GM20431 (cell line): Measurements from ENCODE around the gene PTPRR.

Source experiments
- in situ Hi-C: fragments of 300-500 bp; cut with MseI, MboI; formaldehyde crosslinking; loops from one replicate; pipeline ENCODE4 v1.15.0; 2020; ENCODE audit warnings: low sequenced_read_pairs; ENCODE audit not compliant: unreplicated experiment

PTPRR gene

GRCh38 chr12:70920251-70920851 is at the start of gene PTPRR:
PTPRR (minus strand) TSS chr12:70920738; CDS start chr12:70920390, 348 bp downstream.
- in situ Hi-C loops = no loop called here

GRCh38 chr12:70966996-70967790 is 46.7 kb upstream of the PTPRR start:
- in situ Hi-C loops = no loop called here

GRCh38 chr12:70966046-70966445 is 45.5 kb upstream of the PTPRR start:
- in situ Hi-C loops = no loop called here

GRCh38 chr12:70964867-70965510 is 44.5 kb upstream of the PTPRR start:
- in situ Hi-C loops = no loop called here

- in situ Hi-C loops = no loop called here
Observed at GRCh38 chr12:70963081-70963660, 42.6 kb upstream of the PTPRR start.

- in situ Hi-C loops = no loop called here
Observed at GRCh38 chr12:70962226-70962794, 41.8 kb upstream of the PTPRR start.

- in situ Hi-C loops = no loop called here
Observed at GRCh38 chr12:70960484-70960883, 39.9 kb upstream of the PTPRR start.

GRCh38 chr12:70955415-70955814 is 34.9 kb upstream of the PTPRR start:
- in situ Hi-C loops = no loop called here

GRCh38 chr12:70950451-70950850 is 29.9 kb upstream of the PTPRR start:
- in situ Hi-C loops = no loop called here

GRCh38 chr12:70948976-70949336 is 28.4 kb upstream of the PTPRR start:
- in situ Hi-C loops = no loop called here

GRCh38 chr12:70948236-70948975 is 27.9 kb upstream of the PTPRR start:
- in situ Hi-C loops = no loop called here

GRCh38 chr12:70936203-70936813 is 15.8 kb upstream of the PTPRR start:
- in situ Hi-C loops = no loop called here

- in situ Hi-C loops = no loop called here
Observed at GRCh38 chr12:70933133-70933532, 12.6 kb upstream of the PTPRR start.

- in situ Hi-C loops = no loop called here
Observed at GRCh38 chr12:70929029-70929428, 8.5 kb upstream of the PTPRR start.

GRCh38 chr12:70928071-70928470 is 7.5 kb upstream of the PTPRR start:
- in situ Hi-C loops = no loop called here

GRCh38 chr12:70927356-70927755 is 6.8 kb upstream of the PTPRR start:
- in situ Hi-C loops = no loop called here

- in situ Hi-C loops = no loop called here
Observed at GRCh38 chr12:70925539-70925938, 5.0 kb upstream of the PTPRR start.

GRCh38 chr12:70920891-70921290 is 353 bp upstream of the PTPRR start:
- in situ Hi-C loops = no loop called here

- in situ Hi-C loops = no loop called here
Observed at GRCh38 chr12:70919597-70920035, 922 bp downstream of the PTPRR start.
